Adrenal gland (tissue), 12 donors: ENCODE results near the gene PRDM10. TPM values are rescaled to one million over a fixed set of nuclear protein-coding genes. Genes with fewer than 3 reads are reported as not detected.

ENCODE experiments used
- DNase-seq, 7 donors: peaks; one replicate each; pipeline ENCODE4 v3.0.0-alpha.2; 2019 to 2020
- H3K27ac ChIP-seq, 5 donors: fragments of 200-600 bp; sonication (generic) in 4 of 5; 1 replicate in 3 of 5; 2 replicates in 2 of 5; pipeline versions ENCODE4 v1.5.1 to v1.8.0; 2016 to 2020; ENCODE audit warnings: mild to moderate bottlenecking in 1 of 5
- H3K27me3 ChIP-seq: fragments of 200-600 bp; 2 replicates; pipeline ENCODE4 v1.8.0; 2021
- H3K36me3 ChIP-seq, 2 donors: fragments of 200-600 bp; replicated peaks in 1 of 2; 1 replicate in 1 of 2; 2 replicates in 1 of 2; pipeline versions ENCODE4 v1.5.1 to v1.8.0; 2018 to 2022
- H3K4me1 ChIP-seq, 2 donors: fragments of 200-600 bp; replicated peaks in 1 of 2; 1 replicate in 1 of 2; 2 replicates in 1 of 2; pipeline versions ENCODE4 v1.5.1 to v1.8.0; 2018 to 2021
- H3K4me3 ChIP-seq, 4 donors: fragments of 200-600 bp; sonication (generic) in 3 of 4; one replicate each; pipeline ENCODE4 v1.5.1; 2016 to 2018
- H3K9me3 ChIP-seq, 3 donors: fragments of 200-600 bp; sonication (generic) in 1 of 3; replicated peaks in 1 of 3; 1 replicate in 2 of 3; 2 replicates in 1 of 3; pipeline versions ENCODE4 v1.5.1 to v1.8.0; 2016 to 2021
- POLR2A ChIP-seq, 2 donors: fragments of 450-650 bp; IDR thresholded peaks; one replicate each; pipeline ENCODE4 v1.6.1; 2017; ENCODE audit warnings: antibody characterized with exemption in 2 of 2, mild to moderate bottlenecking in 2 of 2, moderate library complexity in 1 of 2
- WGBS, 4 donors: extraction: QIAGEN DNeasy Blood & Tissue Kit in 2 of 4; methylation state at CpG; one replicate each; pipeline versions ENCODE4 v1.1.5 to v1.1.7; 2013 to 2017; 5-methylcytosine and 5-hydroxymethylcytosine counted together
- intact Hi-C, 2 donors: fragments of 100-400 bp; cut with DNase I; formaldehyde crosslinking; loops; one replicate each; pipeline versions ENCODE4 v1.14.1 to v1.15.0; 2022 to 2023
- polyA plus RNA-seq, 3 donors: library from polyadenylated mRNA; stranded (reverse); fragments of 200-250 nt in 2 of 3; fragments of 350-450 nt in 1 of 3; fragmentation: Illumina TruSeq in 1 of 3; extraction: RNeasy Lipid Tissue Mini Kit (QIAGEN cat#74804) in 1 of 3; gene quantifications; one replicate each; pipeline ENCODE4 v1.2.3, GENCODE V29; 2013 to 2014
- total RNA-seq, 9 donors: library from RNA; depleted of rRNA in 4 of 9; stranded (reverse); fragments of >200 nt in 4 of 9; fragments of 120-200 nt in 1 of 9; fragmentation: NEBNext Ultra II Directional in 1 of 9; extraction: Animal tissue kit (Norgen Biotek cat#: 25700) in 1 of 9; gene quantifications; one replicate each; pipeline versions ENCODE4 v1.1.0 to v1.2.4, GENCODE V29; 2013 to 2023
- TF ChIP-seq, protein P1 (sequence below), 6 experiments: fragments of 450-650 bp in 4 of 6; fragments of 200-600 bp in 2 of 6; sonication (generic) in 1 of 6; IDR thresholded peaks; 1 replicate in 5 of 6; 2 replicates in 1 of 6; pipeline versions ENCODE4 v1.5.1 to v1.8.0; 2016 to 2021; ENCODE audit warnings: antibody characterized with exemption in 6 of 6, mild to moderate bottlenecking in 2 of 6, moderate library complexity in 1 of 6
- donor health status: healthy with polysubstance abuse.
- donor health status: Bipolar disorder and iron deficiency.
- donor health status: DM: yes; HTN: yes; CAD: no.
- donor health status: DM: no; HTN: no; CAD: no.
- donor health status: DM: no; HTN: no; CAD: no.
- donor health status: DM: yes; HTN: yes; CAD: no.

Gene PRDM10
- total and polyA plus RNA-seq, 12 donors: 2.3 to 10.1 (median 6.4) TPM

- intact Hi-C loops: no loop called here
- Histone ChIP-seq H3K9me3 (no peaks in the 10 kb centered on the region), H3K36me3 (no peaks in the 10 kb centered on the region), H3K4me1 (no peaks in the 10 kb centered on the region), H3K27ac (no peak overlapping the region), H3K4me3 (no peak overlapping the region), H3K27me3 (no peaks in the 10 kb centered on the region)
- TF ChIP-seq POLR2A (IDR thresholded peaks at IDR 0.05): no peak
- TF ChIP-seq, protein P1, sequence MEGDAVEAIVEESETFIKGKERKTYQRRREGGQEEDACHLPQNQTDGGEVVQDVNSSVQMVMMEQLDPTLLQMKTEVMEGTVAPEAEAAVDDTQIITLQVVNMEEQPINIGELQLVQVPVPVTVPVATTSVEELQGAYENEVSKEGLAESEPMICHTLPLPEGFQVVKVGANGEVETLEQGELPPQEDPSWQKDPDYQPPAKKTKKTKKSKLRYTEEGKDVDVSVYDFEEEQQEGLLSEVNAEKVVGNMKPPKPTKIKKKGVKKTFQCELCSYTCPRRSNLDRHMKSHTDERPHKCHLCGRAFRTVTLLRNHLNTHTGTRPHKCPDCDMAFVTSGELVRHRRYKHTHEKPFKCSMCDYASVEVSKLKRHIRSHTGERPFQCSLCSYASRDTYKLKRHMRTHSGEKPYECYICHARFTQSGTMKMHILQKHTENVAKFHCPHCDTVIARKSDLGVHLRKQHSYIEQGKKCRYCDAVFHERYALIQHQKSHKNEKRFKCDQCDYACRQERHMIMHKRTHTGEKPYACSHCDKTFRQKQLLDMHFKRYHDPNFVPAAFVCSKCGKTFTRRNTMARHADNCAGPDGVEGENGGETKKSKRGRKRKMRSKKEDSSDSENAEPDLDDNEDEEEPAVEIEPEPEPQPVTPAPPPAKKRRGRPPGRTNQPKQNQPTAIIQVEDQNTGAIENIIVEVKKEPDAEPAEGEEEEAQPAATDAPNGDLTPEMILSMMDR (IDR thresholded peaks at IDR 0.05): no peak
- 95 to 100% (median 98%) methylated on average over 1 of the region's 1 CpG for WGBS, 4 donors
- no peak for DNase-seq
These were observed 69.4 kb downstream of the PRDM10 start for GRCh38 chr11:129933262-129933661.

DNA sequence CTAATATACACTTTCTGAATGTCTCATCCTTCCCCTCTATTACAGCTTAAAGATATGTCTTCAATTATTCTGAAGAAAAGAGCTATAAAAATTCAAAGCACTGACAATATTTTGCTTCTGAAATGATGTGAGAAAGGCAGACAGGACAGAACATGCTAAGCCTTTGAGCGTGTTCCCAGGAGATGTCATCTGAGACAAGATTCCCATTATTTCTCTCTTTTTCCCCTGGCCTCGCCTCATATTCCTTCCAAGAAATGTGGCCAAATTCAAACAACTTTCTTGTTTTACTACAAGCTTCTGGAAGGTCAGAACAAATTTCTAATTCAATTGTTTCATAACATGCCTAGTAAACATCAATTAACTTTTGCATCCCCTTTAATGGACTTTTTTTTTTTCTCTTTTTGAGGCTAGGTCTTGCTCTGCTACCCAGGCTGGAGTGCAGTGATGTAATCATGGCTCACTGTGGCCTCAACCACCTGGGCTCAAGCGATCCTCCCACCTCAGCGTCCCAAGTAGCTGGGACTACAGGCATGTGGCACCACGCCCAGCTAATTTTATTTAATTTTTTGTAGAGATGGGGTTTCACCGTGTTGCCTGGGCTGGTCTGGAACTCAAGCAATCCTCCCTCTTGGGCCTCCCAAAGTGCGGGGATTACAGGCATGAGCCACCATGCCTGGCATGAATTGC, 70.1 kb downstream of the PRDM10 start:
- TF ChIP-seq POLR2A (IDR thresholded peaks at IDR 0.05): no peak
- TF ChIP-seq, protein P1 (IDR thresholded peaks at IDR 0.05): no peak

DNA sequence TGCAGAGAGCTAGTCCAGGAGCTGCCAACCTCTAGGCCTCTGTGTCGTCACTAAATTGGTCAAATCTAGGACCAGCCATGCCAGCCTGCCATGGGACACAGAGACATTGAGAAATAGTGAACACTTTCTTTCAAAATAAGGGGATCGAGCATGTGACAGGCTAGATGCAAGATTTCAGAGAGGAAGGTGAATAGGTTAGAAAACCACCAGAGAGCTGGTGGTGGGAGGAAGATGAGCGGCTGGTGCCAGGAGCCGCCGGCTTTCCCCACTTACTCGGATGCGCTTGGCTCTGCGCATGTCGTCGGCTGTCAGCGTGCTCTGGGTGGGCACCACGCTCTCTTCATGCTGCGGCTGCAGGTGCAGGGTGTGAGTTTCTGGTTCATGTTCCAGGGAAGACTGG, 71.9 kb downstream of the PRDM10 start:
- TF ChIP-seq, protein P1 (IDR thresholded peaks at IDR 0.05): no peak
- TF ChIP-seq POLR2A (IDR thresholded peaks at IDR 0.05): no peak
- Histone ChIP-seq H3K9me3 (no peaks in the 10 kb centered on the region), H3K4me3 (no peak overlapping the region), H3K27me3 (no peaks in the 10 kb centered on the region), H3K4me1 (no peaks in the 10 kb centered on the region), H3K27ac (no peak overlapping the region), H3K36me3 (no peaks in the 10 kb centered on the region)
- WGBS, 4 donors: 82 to 91% (median 90%) methylated on average over 13 of the region's 13 CpGs
- intact Hi-C loops: no loop called here
- DNase-seq: no peak

More for the DNA sequence above, 70.1 kb downstream of the PRDM10 start:
- WGBS, 4 donors: 91 to 94% (median 93%) methylated on average over 7 of the region's 7 CpGs
- H3K9me3 ChIP-seq: no peaks in the 10 kb centered on the region
- no peak overlapping the region for H3K4me3 ChIP-seq
- H3K36me3 ChIP-seq: no peaks in the 10 kb centered on the region
- H3K4me1 ChIP-seq: no peaks in the 10 kb centered on the region
- no peak overlapping the region for H3K27ac ChIP-seq
- H3K27me3 ChIP-seq: no peaks in the 10 kb centered on the region
- intact Hi-C loops: no loop called here
- no peak for DNase-seq

- 58 to 83% (median 69%) methylated on average over 6 of the region's 6 CpGs for WGBS, 4 donors
- H3K9me3 ChIP-seq: no peaks in the 10 kb centered on the region
- DNase-seq: peak in 1 of 7 donors; percentile 19
- H3K36me3 ChIP-seq: no peaks in the 10 kb centered on the region
- H3K4me1 ChIP-seq: no peaks in the 10 kb centered on the region
- H3K27me3 ChIP-seq: no peaks in the 10 kb centered on the region
- TF ChIP-seq POLR2A (IDR thresholded peaks at IDR 0.05): no peak
- TF ChIP-seq, protein P1 (IDR thresholded peaks at IDR 0.05): no peak
- no peak overlapping the region for H3K4me3 ChIP-seq
- no peak overlapping the region for H3K27ac ChIP-seq
- intact Hi-C loops: no loop called here
These were observed 72.3 kb downstream of the PRDM10 start for GRCh38 chr11:129930296-129930695.
